Measurements from ENCODE around the gene NFS1.

DNA sequence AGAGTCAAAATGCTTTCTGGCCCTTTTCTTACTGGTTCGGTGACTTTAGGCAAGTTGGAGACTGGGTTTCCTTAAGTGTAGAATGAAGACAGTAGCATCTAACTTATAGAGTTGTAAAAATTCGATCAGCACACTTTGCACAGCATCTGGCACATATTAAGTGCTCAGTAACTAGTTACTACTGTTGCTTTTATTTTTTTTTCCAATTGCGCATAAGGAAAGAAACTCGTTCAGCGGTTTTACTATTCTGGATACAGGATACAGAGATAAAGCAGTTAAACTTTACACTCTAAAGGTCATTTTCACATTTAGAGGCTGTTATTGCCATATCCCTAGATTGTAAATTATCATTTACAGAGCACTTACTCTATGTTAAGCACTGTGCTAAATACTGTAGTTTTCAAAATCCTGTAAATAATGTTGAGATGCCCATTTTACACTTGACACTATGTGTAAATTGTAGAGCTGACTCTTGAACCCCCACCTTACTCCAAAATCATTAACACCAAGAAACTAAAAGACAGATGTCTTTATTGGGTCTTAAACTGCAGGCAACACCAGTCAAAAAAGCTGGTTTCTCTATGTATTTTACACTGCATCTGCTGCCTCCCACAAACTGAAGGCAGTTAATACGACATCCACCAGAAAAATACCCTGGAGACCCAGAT, 939 bp upstream of the NFS1 start:
- TF ChIP-seq, protein P1, sequence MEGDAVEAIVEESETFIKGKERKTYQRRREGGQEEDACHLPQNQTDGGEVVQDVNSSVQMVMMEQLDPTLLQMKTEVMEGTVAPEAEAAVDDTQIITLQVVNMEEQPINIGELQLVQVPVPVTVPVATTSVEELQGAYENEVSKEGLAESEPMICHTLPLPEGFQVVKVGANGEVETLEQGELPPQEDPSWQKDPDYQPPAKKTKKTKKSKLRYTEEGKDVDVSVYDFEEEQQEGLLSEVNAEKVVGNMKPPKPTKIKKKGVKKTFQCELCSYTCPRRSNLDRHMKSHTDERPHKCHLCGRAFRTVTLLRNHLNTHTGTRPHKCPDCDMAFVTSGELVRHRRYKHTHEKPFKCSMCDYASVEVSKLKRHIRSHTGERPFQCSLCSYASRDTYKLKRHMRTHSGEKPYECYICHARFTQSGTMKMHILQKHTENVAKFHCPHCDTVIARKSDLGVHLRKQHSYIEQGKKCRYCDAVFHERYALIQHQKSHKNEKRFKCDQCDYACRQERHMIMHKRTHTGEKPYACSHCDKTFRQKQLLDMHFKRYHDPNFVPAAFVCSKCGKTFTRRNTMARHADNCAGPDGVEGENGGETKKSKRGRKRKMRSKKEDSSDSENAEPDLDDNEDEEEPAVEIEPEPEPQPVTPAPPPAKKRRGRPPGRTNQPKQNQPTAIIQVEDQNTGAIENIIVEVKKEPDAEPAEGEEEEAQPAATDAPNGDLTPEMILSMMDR (optimal IDR thresholded peaks at IDR 0.05 in 1 of 3, IDR thresholded peaks at IDR 0.05 in 1 of 3, conservative IDR thresholded peaks at IDR 0.05 in 1 of 3; ENCODE audit: extremely low read depth in 1 of 3, insufficient read depth in 2 of 3, low read length in 3 of 3), result no peak
- TF ChIP-seq EZH2 (IDR thresholded peaks at IDR 0.05; ENCODE audit: low read length), result no peak

Measured in keratinocyte (primary cell).